Ovary (tissue), 3 donors: Measurements from ENCODE around the gene FMO2.

Source experiments
- CTCF ChIP-seq, 3 donors: fragments of 450-650 bp in 2 of 3; fragments of 200-600 bp in 1 of 3; IDR thresholded peaks; one replicate each; pipeline versions ENCODE4 v1.5.1 to v1.8.0; 2016 to 2022; ENCODE audit warnings: antibody characterized with exemption in 3 of 3, mild to moderate bottlenecking in 1 of 3
- POLR2A ChIP-seq: fragments of 450-650 bp; IDR thresholded peaks from one replicate; pipeline ENCODE4 v1.6.1; 2017; ENCODE audit warnings: antibody characterized with exemption, mild to moderate bottlenecking, moderate library complexity
- donor health status: DM: no; HTN: no; CAD: no.

- TF ChIP-seq CTCF (IDR thresholded peaks at IDR 0.05) (no peak), POLR2A (no peak)
These were observed 72.5 kb downstream of the FMO2 start for GRCh38 chr1:171257607-171258076.
